ENCODE measurements around the gene DIDO1. TPM values are rescaled to one million over a fixed set of nuclear protein-coding genes. Genes with fewer than 3 reads are reported as not detected.

Gene DIDO1
- total RNA-seq, 1 experiment from 2014 or later: 33.2 TPM

DNA sequence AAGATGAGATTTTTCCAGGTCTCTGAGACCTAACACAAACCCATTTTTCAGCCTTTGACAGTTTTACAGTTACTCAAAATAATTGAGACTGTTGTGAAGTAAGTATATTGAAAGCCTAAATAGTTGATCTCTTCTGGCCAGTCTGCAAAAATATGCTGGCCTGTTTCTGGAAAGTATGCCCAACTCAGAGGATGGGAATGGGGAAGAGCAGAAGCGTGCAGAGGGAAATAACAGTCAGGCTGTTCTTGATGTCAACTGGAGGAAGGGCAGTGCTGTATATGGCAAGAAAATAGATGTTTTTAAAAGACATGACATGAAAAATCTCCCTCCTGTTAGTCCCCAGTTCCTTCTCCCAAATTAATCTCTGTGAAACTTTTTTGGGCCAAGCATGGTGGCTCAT, 15.5 kb upstream of the DIDO1 start:
- H4K20me1 ChIP-seq (ENCODE audit: low read length): peaks cover 21% of the 10 kb centered on the region
- POLR2A ChIA-PET (ENCODE audit: unreplicated experiment): no interaction called here
- H3F3A ChIP-seq (ENCODE audit: low read length, unreplicated experiment): no peaks in the 10 kb centered on the region
- CTCF ChIA-PET: no interaction called here
- H3K9ac ChIP-seq (ENCODE audit: low read length): no peak overlapping the region
- H3K27me3 ChIP-seq (ENCODE audit: low read length): no peaks in the 10 kb centered on the region
- no TSS peak for BruUV-seq (replicated peaks)
- TF ChIP-seq EZH2 (IDR thresholded peaks at IDR 0.05; ENCODE audit: low read length, unreplicated experiment): no peak
- TF ChIP-seq EZH2phosphoT487 (IDR thresholded peaks at IDR 0.05; ENCODE audit: borderline replicate concordance, low read length): no peak
- TF ChIP-seq, protein P1, sequence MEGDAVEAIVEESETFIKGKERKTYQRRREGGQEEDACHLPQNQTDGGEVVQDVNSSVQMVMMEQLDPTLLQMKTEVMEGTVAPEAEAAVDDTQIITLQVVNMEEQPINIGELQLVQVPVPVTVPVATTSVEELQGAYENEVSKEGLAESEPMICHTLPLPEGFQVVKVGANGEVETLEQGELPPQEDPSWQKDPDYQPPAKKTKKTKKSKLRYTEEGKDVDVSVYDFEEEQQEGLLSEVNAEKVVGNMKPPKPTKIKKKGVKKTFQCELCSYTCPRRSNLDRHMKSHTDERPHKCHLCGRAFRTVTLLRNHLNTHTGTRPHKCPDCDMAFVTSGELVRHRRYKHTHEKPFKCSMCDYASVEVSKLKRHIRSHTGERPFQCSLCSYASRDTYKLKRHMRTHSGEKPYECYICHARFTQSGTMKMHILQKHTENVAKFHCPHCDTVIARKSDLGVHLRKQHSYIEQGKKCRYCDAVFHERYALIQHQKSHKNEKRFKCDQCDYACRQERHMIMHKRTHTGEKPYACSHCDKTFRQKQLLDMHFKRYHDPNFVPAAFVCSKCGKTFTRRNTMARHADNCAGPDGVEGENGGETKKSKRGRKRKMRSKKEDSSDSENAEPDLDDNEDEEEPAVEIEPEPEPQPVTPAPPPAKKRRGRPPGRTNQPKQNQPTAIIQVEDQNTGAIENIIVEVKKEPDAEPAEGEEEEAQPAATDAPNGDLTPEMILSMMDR (conservative IDR thresholded peaks at IDR 0.05; ENCODE audit: low read depth, low read length): no peak
- H3K4me3 ChIP-seq (ENCODE audit: low read length): no peak overlapping the region
- peaks cover 58% of the 10 kb centered on the region for H3K79me2 ChIP-seq (ENCODE audit: low read length)
- peaks cover 46% of the 10 kb centered on the region for H3K36me3 ChIP-seq (ENCODE audit: low read depth, low read length)
- peaks cover 17% of the 10 kb centered on the region for H3K4me1 ChIP-seq (ENCODE audit: insufficient read depth, low read length)
- DNase-seq (no peak), ATAC-seq (no peak)
- no peak overlapping the region for H2AFZ ChIP-seq (ENCODE audit: low read length)
- H3K4me2 ChIP-seq (ENCODE audit: low read length): no peak overlapping the region
- intact Hi-C loops (cut with micrococcal nuclease): no loop called here
- no peak overlapping the region for H3K27ac ChIP-seq (ENCODE audit: low read length)
- no peaks in the 10 kb centered on the region for H3K9me3 ChIP-seq (ENCODE audit: low read length)
- no peaks in the 10 kb centered on the region for H3K9me2 ChIP-seq (replicated peaks; ENCODE audit: low read length)

DNA sequence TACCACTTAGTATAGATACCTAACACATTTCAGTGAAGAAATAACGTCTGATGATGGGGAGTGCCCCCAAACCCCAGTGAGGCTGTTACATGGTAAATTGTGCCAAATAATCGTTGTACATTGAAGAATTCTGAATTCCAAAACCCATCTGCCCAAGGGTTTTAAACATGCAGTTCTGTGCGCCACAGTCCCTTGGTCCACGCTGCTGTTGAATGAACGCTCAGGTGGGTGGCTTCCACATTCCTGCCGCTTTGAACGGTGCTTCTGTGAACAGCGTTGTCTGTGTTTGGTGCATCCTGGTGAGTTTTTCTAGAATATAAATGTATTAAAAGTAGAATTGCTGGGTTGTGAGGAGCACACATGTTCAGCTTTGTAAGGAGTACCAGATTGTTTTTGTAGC, 14.6 kb upstream of the DIDO1 start:
- no peaks in the 10 kb centered on the region for H3K27me3 ChIP-seq (ENCODE audit: low read length)
- peaks cover 40% of the 10 kb centered on the region for H3K36me3 ChIP-seq (ENCODE audit: low read depth, low read length)
- CTCF ChIA-PET: no interaction called here
- no peak overlapping the region for H3K4me2 ChIP-seq (ENCODE audit: low read length)
- H3K9me3 ChIP-seq (ENCODE audit: low read length): no peaks in the 10 kb centered on the region
- H3K27ac ChIP-seq (ENCODE audit: low read length): no peak overlapping the region
- peaks cover 22% of the 10 kb centered on the region for H3K4me1 ChIP-seq (ENCODE audit: insufficient read depth, low read length)
- H3K9me2 ChIP-seq (replicated peaks; ENCODE audit: low read length): no peaks in the 10 kb centered on the region
- no peak overlapping the region for H3K4me3 ChIP-seq (ENCODE audit: low read length)
- no peak for DNase-seq
- H3K9ac ChIP-seq (ENCODE audit: low read length): no peak overlapping the region
- no peaks in the 10 kb centered on the region for H3F3A ChIP-seq (ENCODE audit: low read length, unreplicated experiment)
- TF ChIP-seq EZH2phosphoT487 (IDR thresholded peaks at IDR 0.05; ENCODE audit: borderline replicate concordance, low read length) (no peak), EZH2 (IDR thresholded peaks at IDR 0.05; ENCODE audit: low read length, unreplicated experiment) (no peak)
- TF ChIP-seq, protein P1 (conservative IDR thresholded peaks at IDR 0.05; ENCODE audit: low read depth, low read length): no peak
- POLR2A ChIA-PET (ENCODE audit: unreplicated experiment): no interaction called here
- peaks cover 25% of the 10 kb centered on the region for H4K20me1 ChIP-seq (ENCODE audit: low read length)
- ATAC-seq: no peak
- intact Hi-C loops (cut with micrococcal nuclease): no loop called here
- peaks cover 67% of the 10 kb centered on the region for H3K79me2 ChIP-seq (ENCODE audit: low read length)
- H2AFZ ChIP-seq (ENCODE audit: low read length): no peak overlapping the region
- BruUV-seq (replicated peaks): no TSS peak

DNA sequence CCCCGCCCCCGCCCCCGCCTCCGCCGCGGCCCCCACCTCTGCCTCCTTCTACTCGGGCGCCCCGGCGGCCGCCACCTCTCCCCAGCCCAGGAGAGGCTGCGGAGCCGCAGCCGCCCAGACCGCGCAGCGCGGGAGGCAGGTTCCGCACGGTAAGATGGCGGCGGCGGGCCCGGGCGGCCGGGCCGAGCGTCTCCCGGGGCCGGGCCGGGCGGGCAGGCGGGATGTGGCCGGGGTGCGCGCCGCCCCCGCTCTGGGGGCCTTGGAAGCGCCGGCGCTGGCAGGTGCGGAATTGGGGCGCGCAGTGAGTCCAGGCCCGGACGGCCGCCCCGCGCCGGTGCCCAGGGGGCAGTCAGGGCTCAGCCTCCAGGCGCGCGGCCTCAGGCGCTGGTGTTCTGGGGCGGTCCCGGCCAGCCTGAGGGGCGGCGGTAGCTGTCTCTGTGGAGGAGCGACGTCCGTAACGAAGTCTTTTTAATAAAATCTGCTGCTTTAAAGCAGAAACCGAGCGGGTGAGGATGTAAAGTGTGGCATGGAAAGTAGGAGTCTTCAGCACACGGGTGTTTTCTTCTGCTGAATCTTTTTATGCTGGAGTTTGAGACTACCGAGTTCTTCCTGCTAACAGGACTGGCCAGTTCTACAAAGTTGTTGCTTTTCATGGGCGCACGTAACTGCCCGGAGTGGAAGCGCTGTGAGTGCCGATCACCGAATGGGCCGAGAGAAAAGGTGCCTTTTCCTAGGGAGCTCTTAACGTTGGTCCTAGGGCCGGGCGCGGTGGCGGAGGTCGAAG, 12.0 kb upstream of the DIDO1 start, which contains the start of gene GID8:
GID8 (plus strand) TSS at position 43 of the 784 bp plus-strand sequence. CDS start 3,356 bp downstream, outside the sequence.
- H4K20me1 ChIP-seq (ENCODE audit: low read length): peaks cover 51% of the 10 kb centered on the region
- intact Hi-C loops (cut with micrococcal nuclease): loop anchor here (2.0 kb wide), 1 partner anchor 37 kb away; no protein-coding TSS in a partner anchor
- peak within 1 kb of the TSS; percentile 100 for H3K9ac ChIP-seq (ENCODE audit: low read length)
- H3K4me2 ChIP-seq (ENCODE audit: low read length): peak within 1 kb of the TSS; percentile 98
- peak within 1 kb of the TSS; percentile 85 for H2AFZ ChIP-seq (ENCODE audit: low read length)
- H3K36me3 ChIP-seq (ENCODE audit: low read depth, low read length): peaks cover 42% of the 10 kb centered on the region
- BruUV-seq (replicated peaks): TSS peak; percentile 34
- peak within 1 kb of the TSS; percentile 84 for H3K27ac ChIP-seq (ENCODE audit: low read length)
- no peaks in the 10 kb centered on the region for H3K9me2 ChIP-seq (replicated peaks; ENCODE audit: low read length)
- H3K4me3 ChIP-seq (ENCODE audit: low read length): peak within 1 kb of the TSS; percentile 100
- no peaks in the 10 kb centered on the region for H3F3A ChIP-seq (ENCODE audit: low read length, unreplicated experiment)
- DNase-seq (peak; percentile 39), ATAC-seq (peak; percentile 66)
- no peak for TF ChIP-seq EZH2 (IDR thresholded peaks at IDR 0.05; ENCODE audit: low read length, unreplicated experiment)
- no peaks in the 10 kb centered on the region for H3K27me3 ChIP-seq (ENCODE audit: low read length)
- peaks cover 93% of the 10 kb centered on the region for H3K79me2 ChIP-seq (ENCODE audit: low read length)
- CTCF ChIA-PET: interaction anchor here (0.6 kb wide), 1 partner anchor 35 kb away, joined by 3 read pairs; no protein-coding TSS in a partner anchor
- peaks cover 26% of the 10 kb centered on the region for H3K4me1 ChIP-seq (ENCODE audit: insufficient read depth, low read length)
- H3K9me3 ChIP-seq (ENCODE audit: low read length): no peaks in the 10 kb centered on the region
- POLR2A ChIA-PET (ENCODE audit: unreplicated experiment): interaction anchor here (0.6 to 0.7 kb wide), 2 partner anchors 63 to 582 kb away, joined by 4 to 6 read pairs; no protein-coding TSS in a partner anchor

Measured in PC-3 (cell line).